Stimulated activated CD4-positive, alpha-beta T cell treated with anti-CD3 and anti-CD28 coated beads, Interleukin-15, amount 100 ng/mL, for 1 hour (primary cell): ENCODE measurements around the gene GCNT3.

Experiments used
- DNase-seq, 2 donors: peaks; one replicate each; pipeline ENCODE4 v3.0.0-alpha.2; 2020; ENCODE audit warnings: low read depth in 1 of 2, low spot score in 1 of 2

Gene GCNT3, protein sequence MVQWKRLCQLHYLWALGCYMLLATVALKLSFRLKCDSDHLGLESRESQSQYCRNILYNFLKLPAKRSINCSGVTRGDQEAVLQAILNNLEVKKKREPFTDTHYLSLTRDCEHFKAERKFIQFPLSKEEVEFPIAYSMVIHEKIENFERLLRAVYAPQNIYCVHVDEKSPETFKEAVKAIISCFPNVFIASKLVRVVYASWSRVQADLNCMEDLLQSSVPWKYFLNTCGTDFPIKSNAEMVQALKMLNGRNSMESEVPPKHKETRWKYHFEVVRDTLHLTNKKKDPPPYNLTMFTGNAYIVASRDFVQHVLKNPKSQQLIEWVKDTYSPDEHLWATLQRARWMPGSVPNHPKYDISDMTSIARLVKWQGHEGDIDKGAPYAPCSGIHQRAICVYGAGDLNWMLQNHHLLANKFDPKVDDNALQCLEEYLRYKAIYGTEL

GRCh38 chr15:59611276-59612260 lies at the start of gene GCNT3:
Gene GCNT3 (plus strand): TSS chr15:59611783. CDS start chr15:59618239, 6,456 bp downstream.
- no peak for DNase-seq

DNA sequence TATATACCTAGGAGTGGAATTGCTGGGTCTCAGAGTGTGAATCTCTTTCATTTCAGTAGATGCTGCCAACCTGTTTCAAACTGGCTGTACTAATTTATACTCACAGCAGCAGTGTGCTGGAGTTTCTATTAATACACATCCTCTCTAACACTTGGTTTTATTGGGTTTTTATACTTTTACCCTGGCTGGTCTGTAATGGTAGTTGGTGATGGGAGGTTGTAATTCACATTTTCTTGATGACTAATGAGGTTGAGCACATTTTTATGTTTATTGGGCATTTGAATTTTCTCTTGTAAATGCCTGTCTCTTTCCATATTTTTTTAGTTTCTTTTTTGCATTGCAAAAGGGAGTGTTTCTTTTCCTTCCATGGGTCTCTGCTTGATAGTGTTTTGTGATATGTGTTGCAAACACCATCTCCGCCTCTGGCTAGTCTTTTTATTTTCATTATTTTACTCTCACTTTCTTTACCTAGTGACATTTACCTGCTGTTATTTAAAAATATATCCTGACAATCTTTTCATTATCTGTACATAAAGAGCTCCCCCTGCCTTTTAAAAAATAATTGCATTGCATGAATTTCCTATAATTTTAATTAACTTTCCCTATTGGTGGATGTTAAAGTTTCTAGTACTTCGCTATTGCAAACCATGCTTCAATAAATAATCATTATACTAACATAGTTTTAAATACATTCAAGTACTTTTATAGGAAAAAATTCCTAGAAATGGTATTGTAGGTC lies 49.0 kb upstream of the GCNT3 start:
- no peak for DNase-seq

DNA sequence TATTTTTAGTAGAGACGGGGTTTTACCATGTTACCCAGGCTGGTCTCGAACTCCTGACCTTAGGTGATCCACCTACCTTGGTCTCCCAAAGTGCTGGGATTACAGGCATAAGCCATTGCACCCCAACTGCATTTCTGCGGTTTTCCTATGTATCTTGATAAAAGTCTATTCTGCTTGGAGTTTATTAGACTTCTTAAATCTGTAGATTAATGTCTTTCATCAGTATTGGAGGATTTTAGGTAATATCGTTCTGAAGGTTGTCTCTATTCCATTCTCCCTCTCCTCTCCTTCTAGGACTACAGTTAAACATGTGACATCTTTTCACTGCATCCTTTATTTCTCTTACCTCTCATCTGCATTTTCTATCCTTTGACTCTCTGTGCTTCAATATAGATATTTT lies 46.3 kb upstream of the GCNT3 start:
- no peak for DNase-seq

DNA sequence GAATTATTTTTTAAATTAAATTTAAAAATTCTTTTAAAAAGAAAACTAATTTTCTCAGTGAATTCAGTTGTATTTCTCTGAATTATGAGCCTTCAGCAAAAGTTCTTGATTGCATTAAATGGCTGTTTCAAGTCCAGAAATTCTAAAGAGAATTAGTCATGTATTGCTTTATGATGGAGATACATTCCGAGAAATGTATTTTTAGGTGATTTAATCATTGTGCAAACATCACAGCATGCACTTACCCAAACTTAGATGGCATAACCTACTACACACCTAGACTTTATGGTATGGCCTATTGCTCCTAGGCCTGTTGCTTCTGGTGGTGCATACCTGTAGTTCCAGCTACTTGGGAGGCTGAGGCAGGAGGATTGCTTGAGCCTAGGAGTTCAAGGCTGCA lies 44.3 kb upstream of the GCNT3 start:
- no peak for DNase-seq

GRCh38 chr15:59569477-59569876 lies 42.1 kb upstream of the GCNT3 start:
- no peak for DNase-seq

DNA sequence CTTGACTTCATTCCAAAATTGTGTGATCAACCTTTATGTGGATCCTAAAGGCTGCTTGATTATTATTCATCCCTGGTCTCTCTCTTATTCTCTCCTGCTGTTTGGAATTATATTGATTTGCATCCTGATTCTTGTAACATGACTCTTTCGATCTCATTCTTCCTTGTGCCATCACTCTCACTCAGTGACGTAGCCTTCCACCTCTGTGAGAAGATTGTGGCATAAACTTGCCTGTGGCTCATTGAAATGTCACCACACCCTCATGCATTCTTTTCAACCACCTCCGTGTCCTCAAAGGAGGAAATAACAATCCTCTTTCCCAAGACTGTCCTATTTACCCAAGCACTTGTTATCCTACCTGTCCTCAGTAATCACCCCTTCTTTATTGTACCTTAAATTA lies 41.3 kb upstream of the GCNT3 start:
- DNase-seq, result no peak

- no peak for DNase-seq
Observed at GRCh38 chr15:59571606-59572005, 40.0 kb upstream of the GCNT3 start.

GRCh38 chr15:59583088-59583487 lies 28.5 kb upstream of the GCNT3 start:
- no peak for DNase-seq

DNA sequence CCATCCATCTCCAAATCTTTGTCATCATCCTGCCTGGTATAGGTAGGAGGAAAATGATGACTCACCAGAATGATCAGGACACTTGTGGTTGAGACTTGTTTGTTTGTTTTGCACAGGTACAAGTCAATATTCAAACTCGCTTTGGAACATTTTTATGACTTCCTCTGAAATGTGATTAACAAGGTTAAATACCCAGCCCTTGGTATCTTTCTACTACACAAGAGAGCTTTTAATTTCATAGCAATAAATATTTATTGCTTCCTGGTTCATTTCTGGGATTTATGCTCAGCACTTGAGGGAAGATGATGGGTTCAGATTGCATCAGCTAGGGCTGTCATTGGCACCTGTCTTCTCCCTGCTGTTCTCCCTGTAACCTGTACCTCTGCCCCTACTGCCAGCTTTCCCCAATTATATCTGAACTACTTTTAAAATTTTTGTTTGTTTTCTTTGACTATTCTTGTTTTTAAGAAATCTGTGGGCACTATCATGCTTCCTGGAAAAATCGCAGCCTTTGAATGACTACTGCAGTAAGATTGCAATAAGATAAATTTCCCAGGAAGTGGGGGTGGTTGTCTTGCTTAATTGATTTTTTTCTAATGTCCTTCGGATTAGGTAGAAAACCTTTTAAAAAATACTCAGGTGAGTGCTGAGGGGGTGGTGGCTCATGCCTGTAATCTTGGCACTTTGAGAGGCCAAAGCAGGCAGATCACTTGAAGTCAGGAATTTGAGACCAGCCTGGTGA lies 24.3 kb upstream of the GCNT3 start:
- no peak for DNase-seq

- DNase-seq, result no peak
Observed at GRCh38 chr15:59590027-59590426, 21.6 kb upstream of the GCNT3 start.

DNA sequence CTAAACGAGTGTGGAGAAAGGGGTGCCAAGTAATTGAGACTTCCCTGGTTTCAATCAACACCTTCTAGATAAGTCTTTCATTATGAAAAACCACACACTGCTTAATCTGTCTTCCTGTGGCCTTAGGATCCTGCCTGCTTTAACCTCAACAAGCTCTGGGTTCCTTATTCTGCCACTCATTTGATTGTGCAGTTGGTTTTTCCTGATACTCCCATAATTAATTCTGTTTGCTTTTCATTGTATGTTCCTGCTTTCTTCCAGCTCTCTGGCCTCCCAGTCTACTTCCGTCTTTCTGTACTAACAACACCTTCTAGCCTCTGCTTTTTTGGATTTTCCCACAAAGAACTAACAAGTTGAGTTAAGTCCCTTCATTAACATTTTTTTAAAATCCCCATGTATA lies 20.2 kb upstream of the GCNT3 start:
- DNase-seq, result no peak

DNA sequence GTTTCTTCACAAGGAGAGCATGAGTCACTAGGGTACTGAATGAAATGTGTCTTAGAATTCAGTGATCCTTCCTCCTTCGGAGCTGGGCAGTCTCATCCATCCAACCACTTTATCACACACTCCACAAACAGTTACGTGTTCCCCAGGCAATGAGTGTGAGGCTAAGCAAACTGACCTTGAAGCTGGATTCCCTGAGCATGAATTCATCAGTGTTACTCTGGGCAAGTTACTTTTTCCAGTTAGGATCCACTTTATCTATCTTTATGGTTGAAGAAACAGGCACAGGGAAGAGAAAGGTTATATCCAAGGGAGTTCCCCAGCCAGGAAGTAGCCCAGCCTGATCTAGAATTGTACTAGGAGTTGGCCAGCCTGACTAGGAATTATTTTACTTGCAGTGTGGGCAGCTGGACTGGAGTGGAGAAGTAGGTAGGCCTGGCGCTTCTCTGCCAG lies 17.1 kb upstream of the GCNT3 start:
- no peak for DNase-seq

- DNase-seq, result no peak
Observed at GRCh38 chr15:59594991-59595390, 16.6 kb upstream of the GCNT3 start.

DNA sequence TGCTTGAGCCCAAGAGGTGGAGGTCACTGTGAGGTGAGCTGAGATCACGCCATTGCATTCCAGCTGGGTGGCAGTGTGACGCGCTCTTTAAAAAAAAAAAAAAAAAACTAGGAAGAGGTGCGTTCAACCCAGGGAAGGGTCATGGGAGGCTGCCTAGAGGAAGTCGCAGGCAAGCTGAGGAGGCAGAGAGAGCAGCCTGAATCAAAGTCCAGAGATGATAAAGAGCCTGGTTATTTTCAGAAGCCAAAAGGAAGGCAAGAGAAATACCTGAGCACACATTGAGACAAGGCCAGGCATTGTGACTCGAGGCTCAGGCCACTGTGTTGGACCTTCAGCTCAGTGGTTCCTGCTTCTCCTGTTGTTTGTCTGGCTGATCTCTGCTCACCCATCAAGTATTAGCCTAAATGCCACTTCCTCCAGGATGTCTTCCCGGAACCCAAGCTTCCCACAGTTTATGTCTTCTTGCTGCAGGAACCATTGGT lies 16.1 kb upstream of the GCNT3 start:
- no peak for DNase-seq

DNA sequence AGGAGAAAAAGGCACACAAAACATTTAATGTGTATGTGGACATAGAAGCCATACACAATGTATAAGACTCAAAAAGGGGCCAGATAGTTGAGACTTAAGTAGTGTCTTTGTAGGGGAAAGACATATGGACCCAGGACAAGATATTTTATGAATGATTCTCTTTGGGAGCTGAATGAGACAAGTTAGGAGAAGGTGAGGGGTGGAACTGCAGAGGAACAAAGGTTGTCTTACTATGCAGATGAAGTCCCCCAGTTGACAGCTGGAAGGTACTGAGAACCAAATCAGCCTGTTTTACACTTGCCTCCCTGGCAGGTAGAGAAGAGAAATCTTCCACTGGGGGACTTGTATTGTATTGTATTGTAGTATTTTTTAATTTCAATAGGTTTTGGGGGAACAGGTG lies 14.9 kb upstream of the GCNT3 start:
- no peak for DNase-seq

DNA sequence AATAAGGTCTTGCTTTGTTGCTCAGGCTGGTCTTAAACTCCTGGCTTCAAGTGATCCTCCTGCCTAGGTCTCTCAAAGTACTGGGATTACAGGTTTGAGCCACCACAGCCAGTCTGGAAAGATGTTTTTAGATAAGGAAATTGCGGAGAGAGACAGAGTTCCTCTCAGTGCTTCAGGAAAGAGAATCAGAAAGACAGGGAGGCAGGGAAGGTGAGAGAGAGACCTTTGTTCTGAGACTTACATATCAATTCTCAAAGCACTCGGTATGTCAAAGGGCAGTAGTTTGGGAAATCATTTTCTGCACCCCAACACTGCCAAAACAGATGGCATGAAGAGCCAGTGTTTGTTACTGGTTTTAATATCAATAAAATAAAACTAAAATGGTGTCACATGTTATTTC lies 13.1 kb upstream of the GCNT3 start:
- no peak for DNase-seq

- DNase-seq, result no peak
Observed at GRCh38 chr15:59605994-59606393, 5.6 kb upstream of the GCNT3 start.

- DNase-seq, result no peak
Observed at GRCh38 chr15:59609730-59610712, 1.6 kb upstream of the GCNT3 start.

DNA sequence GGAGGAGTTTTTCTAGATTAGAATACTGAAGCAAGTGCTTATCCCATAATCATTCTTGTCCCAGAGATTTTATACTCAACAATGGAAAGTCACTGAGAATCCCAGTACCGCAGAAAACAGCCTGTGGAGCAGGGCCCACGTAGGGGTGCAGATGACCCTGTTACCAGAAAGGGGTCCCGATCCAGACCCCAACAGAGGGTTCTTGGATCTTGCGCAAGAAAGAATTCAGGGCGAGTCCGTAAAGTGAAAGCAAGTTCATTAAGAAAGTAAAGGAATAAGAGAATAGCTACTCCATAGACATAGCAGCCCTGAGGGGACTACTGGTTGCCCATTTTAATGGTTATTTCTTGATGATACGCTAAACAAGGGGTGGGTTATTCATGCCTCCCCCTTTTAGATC lies 2.6 kb downstream of the GCNT3 start:
- no peak for DNase-seq
